ENCODE measurements around the gene ST8SIA2.

Gene ST8SIA2

GRCh38 chr15:92362001-92362350, 31.7 kb upstream of the ST8SIA2 start:
- TF ChIP-seq REST (IDR thresholded peaks at IDR 0.05; ENCODE audit: insufficient read depth in 1 of 2, low read depth in 2 of 2, low read length in 2 of 2), result no peak
- no peak for TF ChIP-seq FOXP2 (optimal IDR thresholded peaks at IDR 0.05; ENCODE audit: borderline replicate concordance, extremely low read depth, extremely low read length, insufficient read depth)
- TF ChIP-seq POLR2AphosphoS5 (IDR thresholded peaks at IDR 0.05; ENCODE audit: low read depth, low read length), result no peak
- TF ChIP-seq TAF1 (IDR thresholded peaks at IDR 0.05; ENCODE audit: borderline replicate concordance, insufficient read depth, low read length), result no peak
- TF ChIP-seq SIN3A (IDR thresholded peaks at IDR 0.05; ENCODE audit: borderline replicate concordance, insufficient read depth, low read length), result no peak

- TF ChIP-seq FOXP2 (optimal IDR thresholded peaks at IDR 0.05; ENCODE audit: borderline replicate concordance, extremely low read depth, extremely low read length, insufficient read depth) (no peak), REST (IDR thresholded peaks at IDR 0.05; ENCODE audit: insufficient read depth in 1 of 2, low read depth in 2 of 2, low read length in 2 of 2) (no peak), TAF1 (IDR thresholded peaks at IDR 0.05; ENCODE audit: borderline replicate concordance, insufficient read depth, low read length) (no peak), POLR2AphosphoS5 (IDR thresholded peaks at IDR 0.05; ENCODE audit: low read depth, low read length) (no peak), SIN3A (IDR thresholded peaks at IDR 0.05; ENCODE audit: borderline replicate concordance, insufficient read depth, low read length) (no peak)
Observed at GRCh38 chr15:92365084-92365483, 28.6 kb upstream of the ST8SIA2 start.

GRCh38 chr15:92365906-92366305, 27.8 kb upstream of the ST8SIA2 start:
- TF ChIP-seq FOXP2 (optimal IDR thresholded peaks at IDR 0.05; ENCODE audit: borderline replicate concordance, extremely low read depth, extremely low read length, insufficient read depth), result no peak
- no peak for TF ChIP-seq SIN3A (IDR thresholded peaks at IDR 0.05; ENCODE audit: borderline replicate concordance, insufficient read depth, low read length)
- TF ChIP-seq REST (IDR thresholded peaks at IDR 0.05; ENCODE audit: insufficient read depth in 1 of 2, low read depth in 2 of 2, low read length in 2 of 2), result no peak
- no peak for TF ChIP-seq TAF1 (IDR thresholded peaks at IDR 0.05; ENCODE audit: borderline replicate concordance, insufficient read depth, low read length)
- TF ChIP-seq POLR2AphosphoS5 (IDR thresholded peaks at IDR 0.05; ENCODE audit: low read depth, low read length), result no peak

GRCh38 chr15:92366381-92366780, 27.3 kb upstream of the ST8SIA2 start:
- TF ChIP-seq TAF1 (IDR thresholded peaks at IDR 0.05; ENCODE audit: borderline replicate concordance, insufficient read depth, low read length), result no peak
- no peak for TF ChIP-seq SIN3A (IDR thresholded peaks at IDR 0.05; ENCODE audit: borderline replicate concordance, insufficient read depth, low read length)
- TF ChIP-seq POLR2AphosphoS5 (IDR thresholded peaks at IDR 0.05; ENCODE audit: low read depth, low read length), result no peak
- TF ChIP-seq FOXP2 (optimal IDR thresholded peaks at IDR 0.05; ENCODE audit: borderline replicate concordance, extremely low read depth, extremely low read length, insufficient read depth), result no peak
- TF ChIP-seq REST (IDR thresholded peaks at IDR 0.05; ENCODE audit: insufficient read depth in 1 of 2, low read depth in 2 of 2, low read length in 2 of 2), result no peak

- no peak for TF ChIP-seq FOXP2 (optimal IDR thresholded peaks at IDR 0.05; ENCODE audit: borderline replicate concordance, extremely low read depth, extremely low read length, insufficient read depth)
- TF ChIP-seq REST (IDR thresholded peaks at IDR 0.05; ENCODE audit: insufficient read depth in 1 of 2, low read depth in 2 of 2, low read length in 2 of 2), result no peak
- no peak for TF ChIP-seq SIN3A (IDR thresholded peaks at IDR 0.05; ENCODE audit: borderline replicate concordance, insufficient read depth, low read length)
- TF ChIP-seq POLR2AphosphoS5 (IDR thresholded peaks at IDR 0.05; ENCODE audit: low read depth, low read length), result no peak
Observed at GRCh38 chr15:92375057-92375456, 18.6 kb upstream of the ST8SIA2 start.
